IMR-90 (cell line): ENCODE data around the gene VPS8. TPM values are rescaled to one million over a fixed set of nuclear protein-coding genes. Genes with fewer than 3 reads are reported as not detected.

Source experiments
- ATAC-seq: fragments of 200-7000 bp; cut with Tn5 transposase; 2 replicates; pipeline ENCODE4 v1.9.1; 2020; ENCODE audit warnings: low read depth, mild to moderate bottlenecking, moderate library complexity
- BruUV-seq: library from RNA; stranded (reverse); fragments of 400-500 nt; replicated peaks from 2 replicates; lab custom pipeline; 2021; lab: Mats Ljungman, UMichigan
- CTCF ChIA-PET: fragments of 300-600 bp; formaldehyde crosslinking; extraction: SDS; loops from one replicate; lab custom pipeline; 2021; ENCODE audit warnings: antibody characterized with exemption; lab: Yijun Ruan, JAX
- POLR2A ChIA-PET: fragments of 300-600 bp; sonication (Branson Sonifier 250); formaldehyde crosslinking; loops from one replicate; lab custom pipeline; 2022; ENCODE audit warnings: antibody characterized with exemption; ENCODE audit not compliant: unreplicated experiment; lab: Charles Lee
- DNase-seq: peaks from one replicate; pipeline ENCODE4 v3.0.0; 2013
- H2AFZ ChIP-seq: replicated peaks from 2 replicates; pipeline ENCODE3; 2013; ENCODE audit warnings: low read length, mild to moderate bottlenecking; ENCODE audit not compliant: poor library complexity
- H2AK5ac ChIP-seq: 2 replicates; pipeline ENCODE4 v1.6.1; 2013; ENCODE audit warnings: low read depth, low read length, inconsistent platforms
- H2AK9ac ChIP-seq: replicated peaks from 2 replicates; pipeline ENCODE3; 2013; ENCODE audit warnings: mild to moderate bottlenecking, low read depth, low read length, moderate library complexity; ENCODE audit not compliant: poor library complexity
- H2BK120ac ChIP-seq: 2 replicates; pipeline ENCODE4 v1.6.1; 2013; ENCODE audit warnings: low read depth, low read length, inconsistent platforms
- H2BK15ac ChIP-seq: 3 replicates; pipeline ENCODE4 v1.6.1; 2013; ENCODE audit warnings: low read depth, low read length, inconsistent platforms
- H2BK20ac ChIP-seq: 2 replicates; pipeline ENCODE4 v1.6.1; 2013; ENCODE audit warnings: low read depth, mild to moderate bottlenecking, inconsistent platforms, low read length, moderate library complexity
- H2BK5ac ChIP-seq: 2 replicates; pipeline ENCODE4 v1.6.1; 2013; ENCODE audit warnings: mild to moderate bottlenecking, low read depth, low read length, inconsistent platforms; ENCODE audit not compliant: poor library complexity, severe bottlenecking
- H3K14ac ChIP-seq: replicated peaks from 2 replicates; pipeline ENCODE4 v1.6.1; 2013; ENCODE audit warnings: low read depth, low read length, inconsistent platforms
- H3K18ac ChIP-seq: 2 replicates; pipeline ENCODE4 v1.6.1; 2013; ENCODE audit warnings: low read depth, low read length, control low read depth
- H3K23ac ChIP-seq: 2 replicates; pipeline ENCODE4 v1.6.1; 2013; ENCODE audit warnings: low read depth, low read length, inconsistent platforms
- H3K27ac ChIP-seq: 2 replicates; pipeline ENCODE4 v1.5.1; 2013; ENCODE audit warnings: mild to moderate bottlenecking, control low read depth, low read length; ENCODE audit not compliant: insufficient read depth
- H3K27me3 ChIP-seq: 2 replicates; pipeline ENCODE4 v1.6.1; 2013; ENCODE audit warnings: low read length; ENCODE audit not compliant: control insufficient read depth, insufficient read depth
- H3K36me3 ChIP-seq: 2 replicates; pipeline ENCODE4 v1.6.1; 2013; ENCODE audit warnings: low read length, mixed read lengths; ENCODE audit not compliant: control insufficient read depth, insufficient read depth
- H3K4ac ChIP-seq: 2 replicates; pipeline ENCODE4 v1.6.1; 2013; ENCODE audit warnings: low read depth, low read length, inconsistent platforms
- H3K4me1 ChIP-seq: 2 replicates; pipeline ENCODE4 v1.6.1; 2013; ENCODE audit warnings: low read length, mixed read lengths; ENCODE audit not compliant: control insufficient read depth, insufficient read depth
- H3K4me2 ChIP-seq: 2 replicates; pipeline ENCODE4 v1.6.1; 2013; ENCODE audit warnings: low read depth, mild to moderate bottlenecking, control low read depth, low read length, moderate library complexity
- H3K4me3 ChIP-seq: 2 replicates; pipeline ENCODE4 v1.5.1; 2013; ENCODE audit warnings: low read depth, mild to moderate bottlenecking, control low read depth, low read length, moderate library complexity; ENCODE audit not compliant: insufficient read depth
- H3K56ac ChIP-seq: 2 replicates; pipeline ENCODE4 v1.6.1; 2013; ENCODE audit warnings: low read length, inconsistent platforms; ENCODE audit not compliant: insufficient read depth; ENCODE audit errors: extremely low read depth
- H3K79me1 ChIP-seq, 2 experiments: 2 replicates each; pipeline ENCODE4 v1.6.1; 2013; ENCODE audit warnings: low read length in 2 of 2, inconsistent platforms in 1 of 2, low read depth in 1 of 2
- H3K9ac ChIP-seq: 2 replicates; pipeline ENCODE4 v1.6.1; 2013; ENCODE audit warnings: low read depth, low read length, control low read depth
- H3K9me1 ChIP-seq: 2 replicates; pipeline ENCODE4 v1.6.1; 2013; ENCODE audit warnings: low read length, inconsistent platforms; ENCODE audit not compliant: insufficient read depth
- H3K9me3 ChIP-seq: 2 replicates; pipeline ENCODE4 v1.6.1; 2013; ENCODE audit warnings: low read length; ENCODE audit not compliant: control insufficient read depth, insufficient read depth
- H4K20me1 ChIP-seq: 2 replicates; pipeline ENCODE4 v1.6.1; 2013; ENCODE audit warnings: low read length, inconsistent platforms; ENCODE audit not compliant: insufficient read depth
- H4K5ac ChIP-seq: 2 replicates; pipeline ENCODE4 v1.6.1; 2013; ENCODE audit warnings: mild to moderate bottlenecking, low read depth, low read length, control low read depth
- H4K8ac ChIP-seq, 2 experiments: 2 replicates each; pipeline ENCODE4 v1.6.1; 2013; ENCODE audit warnings: low read depth in 2 of 2, low read length in 2 of 2, control low read depth in 1 of 2, inconsistent platforms in 1 of 2
- H4K91ac ChIP-seq: 2 replicates; pipeline ENCODE4 v1.6.1; 2013; ENCODE audit warnings: low read depth, low read length, inconsistent platforms; ENCODE audit not compliant: insufficient read depth
- BHLHE40 ChIP-seq: fragments of 150-350 bp; IDR thresholded peaks from 2 replicates; pipeline ENCODE4 v1.6.1; 2016; ENCODE audit warnings: mild to moderate bottlenecking, low read depth, low read length
- CEBPB ChIP-seq: IDR thresholded peaks from 2 replicates; pipeline ENCODE4 v1.6.1; 2012; ENCODE audit warnings: low read depth, low read length, improper control_type of control experiment
- CHD1 ChIP-seq: IDR thresholded peaks from 2 replicates; pipeline ENCODE4 v1.6.1; 2012; ENCODE audit warnings: low read depth, low read length, improper control_type of control experiment
- CTCF ChIP-seq: conservative IDR thresholded peaks from 2 replicates; pipeline ENCODE4 v1.5.1; 2012; ENCODE audit warnings: mild to moderate bottlenecking, low read depth, low read length, improper control_type of control experiment
- FOS ChIP-seq: fragments of 150-350 bp; IDR thresholded peaks from 2 replicates; pipeline ENCODE4 v1.6.1; 2016; ENCODE audit warnings: low read depth, low read length
- MAFK ChIP-seq: IDR thresholded peaks from 2 replicates; pipeline ENCODE4 v1.6.1; 2012; ENCODE audit warnings: low read depth, low read length, improper control_type of control experiment
- MAZ ChIP-seq: IDR thresholded peaks from 2 replicates; pipeline ENCODE4 v1.6.1; 2012; ENCODE audit warnings: low read depth, mild to moderate bottlenecking, low read length, improper control_type of control experiment, moderate library complexity, borderline replicate concordance
- MXI1 ChIP-seq: IDR thresholded peaks from 2 replicates; pipeline ENCODE4 v1.6.1; 2012; ENCODE audit warnings: low read depth, mild to moderate bottlenecking, low read length, moderate library complexity, borderline replicate concordance
- POLR2A ChIP-seq: IDR thresholded peaks from 2 replicates; pipeline ENCODE4 v1.6.1; 2012; ENCODE audit warnings: mild to moderate bottlenecking, low read depth, low read length
- RAD21 ChIP-seq: IDR thresholded peaks from 2 replicates; pipeline ENCODE4 v1.6.1; 2012; ENCODE audit warnings: low read length, improper control_type of control experiment
- RCOR1 ChIP-seq: IDR thresholded peaks from 2 replicates; pipeline ENCODE4 v1.6.1; 2012; ENCODE audit warnings: mild to moderate bottlenecking, low read length, improper control_type of control experiment; ENCODE audit not compliant: insufficient replicate concordance
- USF2 ChIP-seq: fragments of 150-350 bp; IDR thresholded peaks from 2 replicates; pipeline ENCODE4 v1.6.1; 2017; ENCODE audit warnings: mild to moderate bottlenecking, antibody characterized with exemption, low read length, low read depth
- WGBS, 2 experiments: methylation state at CpG; one replicate each; pipeline versions ENCODE4 v1.1.5 to v1.1.7; 2013; ENCODE audit warnings: missing lambda C conversion rate in 2 of 2; ENCODE audit not compliant: insufficient read length in 1 of 2; ENCODE audit errors: extremely low coverage in 2 of 2; 5-methylcytosine and 5-hydroxymethylcytosine counted together
- dilution Hi-C: fragments of 300-500 bp; cut with HindIII; formaldehyde crosslinking; loops from one replicate; pipeline ENCODE4 v1.14.3; 2018; ENCODE audit warnings: low sequenced_read_pairs; ENCODE audit not compliant: unreplicated experiment
- in situ Hi-C: fragments of 300-500 bp; cut with MboI; formaldehyde crosslinking; loops from 3 replicates; pipeline ENCODE4 v1.14.3; 2019; ENCODE audit warnings: low sequenced_read_pairs, inconsistent platforms, mixed read lengths
- intact Hi-C: fragments of 100-400 bp; cut with micrococcal nuclease; formaldehyde crosslinking; loops from 2 replicates; pipeline ENCODE4 v1.10.0; 2022
- polyA plus RNA-seq, 3 experiments: library from polyadenylated mRNA; depleted of rRNA; stranded (reverse); fragments of >200 nt; gene quantifications; 2 replicates each; pipeline ENCODE4 v1.2.3, GENCODE V29; 2012; ENCODE audit warnings: low replicate concordance in 1 of 3
- total RNA-seq: library from RNA; depleted of rRNA; stranded (reverse); fragments of >200 nt; gene quantifications from 2 replicates; pipeline ENCODE4 v1.2.3, GENCODE V29; 2012

Gene VPS8
- total and polyA plus RNA-seq, 2 of the 4 experiments (the other 2 are of a cell fraction) = 14.0 to 56.1 TPM

GRCh38 chr3:184873141-184873540 lies 61.2 kb downstream of the VPS8 start:
- dilution Hi-C loops = no loop called here
- Histone ChIP-seq H3K9me3 (no peaks in the 10 kb centered on the region), H3K4ac (no peak overlapping the region), H3K27ac (no peak overlapping the region), H2BK5ac (no peak overlapping the region), H3K79me1 (no peaks in the 10 kb centered on the region), H2AFZ (no peak overlapping the region), H3K56ac (no peak overlapping the region), H2BK20ac (no peak overlapping the region), H4K20me1 (no peaks in the 10 kb centered on the region), H3K9me1 (no peaks in the 10 kb centered on the region), H3K18ac (no peak overlapping the region), H3K4me2 (no peak overlapping the region), H4K5ac (no peak overlapping the region), H4K91ac (no peak overlapping the region), H2AK9ac (no peak overlapping the region), H2BK120ac (no peak overlapping the region), H3K9ac (no peak overlapping the region), H3K14ac (no peak overlapping the region), H3K4me3 (no peak overlapping the region), H3K23ac (no peak overlapping the region), H3K4me1 (no peaks in the 10 kb centered on the region), H4K8ac (no peak overlapping the region), H2AK5ac (no peak overlapping the region), H3K27me3 (no peaks in the 10 kb centered on the region), H2BK15ac (no peak overlapping the region), H3K36me3 (peaks cover 8% of the 10 kb centered on the region)
- ATAC-seq = no peak
- BruUV-seq = no TSS peak
- DNase-seq = no peak
- intact Hi-C loops = no loop called here
- no CpG with 5 or more reads among the region's 1 CpG for WGBS, 2 experiments
- in situ Hi-C loops = no loop called here
- TF ChIP-seq BHLHE40 (no peak), CHD1 (no peak), CTCF (no peak), POLR2A (no peak), RCOR1 (no peak), FOS (no peak), MXI1 (no peak), MAZ (no peak), RAD21 (no peak), USF2 (no peak), CEBPB (no peak), MAFK (no peak)
- ChIA-PET POLR2A (no interaction called here), CTCF (interaction anchor here (0.6 to 1.3 kb wide), 2 partner anchors 10 to 11 kb away, joined by 3 read pairs; no protein-coding TSS in a partner anchor)
